OCI-LY1 (cell line): Measurements from ENCODE around the gene NSUN3.

Source experiments
- H2AFZ ChIP-seq: fragments of 200-600 bp; sonication (generic), shearing (Covaris generic); 2 replicates; pipeline ENCODE4 v1.6.0; 2014; ENCODE audit warnings: antibody characterized with exemption, mild to moderate bottlenecking, low read length
- H3F3A ChIP-seq: fragments of 200-600 bp; sonication (generic), shearing (Covaris generic); 2 replicates; pipeline ENCODE4 v1.6.0; 2014; ENCODE audit warnings: mild to moderate bottlenecking, antibody characterized with exemption, low read length, moderate library complexity; ENCODE audit not compliant: insufficient read depth
- H3K27ac ChIP-seq: fragments of 200-600 bp; sonication (generic); 2 replicates; pipeline ENCODE4 v1.5.1; 2014; ENCODE audit warnings: low read length, mixed run types, mild to moderate bottlenecking, low read depth; ENCODE audit not compliant: poor library complexity, severe bottlenecking
- H3K27me3 ChIP-seq: fragments of 200-600 bp; sonication (generic); 2 replicates; pipeline ENCODE4 v1.6.0; 2014; ENCODE audit warnings: antibody characterized with exemption, mild to moderate bottlenecking, low read length, moderate library complexity; ENCODE audit not compliant: insufficient read depth
- H3K36me3 ChIP-seq: fragments of 200-600 bp; sonication (generic); 2 replicates; pipeline ENCODE4 v1.6.1; 2014; ENCODE audit warnings: mild to moderate bottlenecking, antibody characterized with exemption, low read length, moderate library complexity, mixed read lengths; ENCODE audit not compliant: insufficient read depth
- H3K4me1 ChIP-seq: fragments of 200-600 bp; sonication (generic); 2 replicates; pipeline ENCODE4 v1.5.1; 2014; ENCODE audit warnings: mild to moderate bottlenecking, low read length, moderate library complexity; ENCODE audit not compliant: insufficient read depth, severe bottlenecking
- H3K4me2 ChIP-seq: fragments of 200-600 bp; sonication (generic), shearing (Covaris generic); 2 replicates; pipeline ENCODE4 v1.6.1; 2014; ENCODE audit warnings: low read length
- H3K4me3 ChIP-seq: fragments of 200-600 bp; sonication (generic); 2 replicates; pipeline ENCODE4 v1.5.1; 2014; ENCODE audit warnings: low read length, low read depth, mild to moderate bottlenecking, mixed read lengths; ENCODE audit not compliant: poor library complexity, severe bottlenecking
- H3K79me2 ChIP-seq: fragments of 200-600 bp; shearing (Covaris generic); 2 replicates; pipeline ENCODE4 v1.6.1; 2016; ENCODE audit warnings: mixed run types, low read length, mixed read lengths; ENCODE audit not compliant: insufficient read depth
- H3K9ac ChIP-seq: fragments of 200-600 bp; sonication (generic), shearing (Covaris generic); 2 replicates; pipeline ENCODE4 v1.6.1; 2014; ENCODE audit warnings: mild to moderate bottlenecking, low read length, mixed read lengths
- H3K9me2 ChIP-seq: fragments of 200-600 bp; sonication (generic), shearing (Covaris generic); 2 replicates; pipeline ENCODE4 v1.6.1; 2014; ENCODE audit warnings: low read depth, mild to moderate bottlenecking, low read length, mixed read lengths
- H3K9me3 ChIP-seq: fragments of 200-600 bp; shearing (Covaris generic); 2 replicates; pipeline ENCODE4 v1.6.1; 2014; ENCODE audit warnings: low read length, mixed read lengths
- H4K20me1 ChIP-seq: fragments of 200-600 bp; sonication (generic), shearing (Covaris generic); 2 replicates; pipeline ENCODE4 v1.6.0; 2016; ENCODE audit warnings: mild to moderate bottlenecking, low read length; ENCODE audit not compliant: insufficient read depth
- CTCF ChIP-seq: fragments of 200-600 bp; sonication (generic), shearing (Covaris generic); IDR thresholded peaks from 2 replicates; pipeline ENCODE4 v1.5.1; 2017; ENCODE audit warnings: mild to moderate bottlenecking, antibody characterized with exemption, low read length, moderate library complexity, mixed read lengths
- EZH2 ChIP-seq: fragments of 200-600 bp; sonication (generic), shearing (Covaris generic); IDR thresholded peaks from 2 replicates; pipeline ENCODE4 v1.8.0; 2017; ENCODE audit warnings: borderline replicate concordance, mixed run types, mild to moderate bottlenecking, antibody characterized with exemption, low read length, moderate library complexity, mixed read lengths

Gene NSUN3

GRCh38 chr3:94118390-94118789, 55.5 kb downstream of the NSUN3 start:
- no peaks in the 10 kb centered on the region for H4K20me1 ChIP-seq
- TF ChIP-seq EZH2 (no peak), CTCF (no peak)
- no peak overlapping the region for H3K9ac ChIP-seq
- no peaks in the 10 kb centered on the region for H3K9me2 ChIP-seq
- no peaks in the 10 kb centered on the region for H3K27me3 ChIP-seq
- H2AFZ ChIP-seq: no peak overlapping the region
- no peaks in the 10 kb centered on the region for H3F3A ChIP-seq
- no peak overlapping the region for H3K27ac ChIP-seq
- H3K4me2 ChIP-seq: no peak overlapping the region
- no peaks in the 10 kb centered on the region for H3K79me2 ChIP-seq
- no peaks in the 10 kb centered on the region for H3K9me3 ChIP-seq
- H3K36me3 ChIP-seq: no peaks in the 10 kb centered on the region
- H3K4me1 ChIP-seq: peaks cover 9% of the 10 kb centered on the region
- no peak overlapping the region for H3K4me3 ChIP-seq

GRCh38 chr3:94121161-94121560, 58.3 kb downstream of the NSUN3 start:
- no peak overlapping the region for H3K4me3 ChIP-seq
- H3K79me2 ChIP-seq: no peaks in the 10 kb centered on the region
- peaks cover 1% of the 10 kb centered on the region; the same call in 1 of the 2 replicates for H3K36me3 ChIP-seq
- no peaks in the 10 kb centered on the region for H3K4me1 ChIP-seq
- H3K27me3 ChIP-seq: no peaks in the 10 kb centered on the region
- H3K9ac ChIP-seq: no peak overlapping the region
- H2AFZ ChIP-seq: no peak overlapping the region
- H3K9me3 ChIP-seq: no peaks in the 10 kb centered on the region
- H3K9me2 ChIP-seq: no peaks in the 10 kb centered on the region
- TF ChIP-seq EZH2: no peak
- no peak for TF ChIP-seq CTCF
- no peaks in the 10 kb centered on the region for H4K20me1 ChIP-seq
- H3K4me2 ChIP-seq: no peak overlapping the region
- no peaks in the 10 kb centered on the region for H3F3A ChIP-seq
- H3K27ac ChIP-seq: no peak overlapping the region

GRCh38 chr3:94127115-94127514, 64.3 kb downstream of the NSUN3 start:
- TF ChIP-seq EZH2 (no peak), CTCF (no peak)
- H3F3A ChIP-seq: no peaks in the 10 kb centered on the region
- no peak overlapping the region for H3K27ac ChIP-seq
- H3K36me3 ChIP-seq: peaks cover 16% of the 10 kb centered on the region; the same call in 1 of the 2 replicates
- H2AFZ ChIP-seq: no peak overlapping the region
- no peaks in the 10 kb centered on the region for H3K4me1 ChIP-seq
- H3K9ac ChIP-seq: no peak overlapping the region
- H3K79me2 ChIP-seq: no peaks in the 10 kb centered on the region
- no peaks in the 10 kb centered on the region for H3K27me3 ChIP-seq
- no peak overlapping the region for H3K4me3 ChIP-seq
- no peak overlapping the region for H3K4me2 ChIP-seq
- no peaks in the 10 kb centered on the region for H4K20me1 ChIP-seq
- H3K9me3 ChIP-seq: no peaks in the 10 kb centered on the region
- no peaks in the 10 kb centered on the region for H3K9me2 ChIP-seq
